NCI-H128 (cell line): Measurements from ENCODE around the gene NOTCH3.

Source experiments
- DNase-seq: peaks from one replicate; lab custom pipeline; 2025; ENCODE audit not compliant: unreplicated experiment; lab: John Stamatoyannopoulos, UW

The NOTCH3 gene

DNA sequence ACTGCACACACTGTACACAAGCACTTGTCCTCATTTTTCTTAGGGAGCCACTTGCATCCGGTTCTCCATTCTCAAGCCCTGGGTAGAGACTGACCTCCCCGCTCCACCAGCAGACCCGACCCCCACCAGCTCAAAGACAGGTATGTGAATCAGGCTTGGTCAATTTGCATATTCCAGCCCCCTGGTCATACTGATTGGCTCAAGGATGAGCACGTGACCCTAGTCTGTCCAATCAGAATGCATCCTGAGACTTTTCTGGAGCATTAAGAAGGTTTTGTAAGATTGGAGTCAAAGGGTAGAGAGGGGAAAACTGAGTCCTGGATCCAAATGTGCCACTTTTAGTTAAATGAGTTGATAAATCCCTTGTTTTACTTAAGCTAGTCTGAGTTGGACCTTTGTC, 34.1 kb downstream of the NOTCH3 start:
- no peak for DNase-seq

DNA sequence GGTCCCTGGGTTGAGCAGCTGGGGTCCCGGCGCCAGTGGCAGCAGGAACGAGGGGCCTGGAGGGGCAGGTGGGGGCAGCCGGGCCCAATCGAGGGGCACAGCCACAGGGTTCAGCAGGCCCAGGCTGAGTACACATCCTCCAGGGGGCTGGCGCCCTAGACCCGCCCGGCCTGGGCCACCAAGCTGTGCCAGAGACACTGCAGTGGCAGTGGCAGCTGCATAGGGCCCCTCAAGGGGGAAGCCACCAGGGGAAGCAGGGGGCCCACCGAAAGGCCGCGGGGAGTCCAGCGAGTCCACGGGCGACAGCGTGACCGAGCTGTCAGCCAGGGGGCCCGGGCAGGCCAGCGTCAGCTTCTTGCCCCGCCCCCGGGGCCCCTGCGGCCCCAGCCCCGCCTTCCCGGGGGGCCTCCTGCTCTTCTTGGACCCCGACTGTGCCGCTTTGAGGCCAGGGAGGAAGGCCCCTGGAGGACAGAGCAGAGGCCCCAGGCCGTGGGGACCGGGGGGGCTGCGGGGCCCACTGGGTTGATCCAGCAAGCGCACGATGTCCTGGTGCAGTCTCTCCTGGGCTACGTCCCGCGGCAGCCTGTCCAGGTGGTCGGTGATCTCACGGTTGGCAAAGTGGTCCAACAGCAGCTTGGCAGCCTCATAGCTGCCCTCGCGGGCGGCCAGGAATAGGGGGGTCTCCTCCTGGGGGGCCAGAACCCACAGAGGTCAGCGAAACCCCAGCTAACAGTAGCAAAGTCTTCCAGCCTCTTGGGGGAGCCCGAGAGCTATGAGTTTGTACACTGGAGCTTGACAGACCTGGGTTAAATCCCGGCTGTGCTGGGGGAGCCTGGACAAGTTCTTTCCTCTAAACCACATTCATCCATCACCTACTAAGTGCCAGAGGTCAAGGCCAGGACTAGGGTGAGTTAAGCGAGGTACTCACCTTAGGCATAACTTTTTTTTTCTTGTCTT, 39.5 kb downstream of the NOTCH3 start:
- DNase-seq, result no peak

DNA sequence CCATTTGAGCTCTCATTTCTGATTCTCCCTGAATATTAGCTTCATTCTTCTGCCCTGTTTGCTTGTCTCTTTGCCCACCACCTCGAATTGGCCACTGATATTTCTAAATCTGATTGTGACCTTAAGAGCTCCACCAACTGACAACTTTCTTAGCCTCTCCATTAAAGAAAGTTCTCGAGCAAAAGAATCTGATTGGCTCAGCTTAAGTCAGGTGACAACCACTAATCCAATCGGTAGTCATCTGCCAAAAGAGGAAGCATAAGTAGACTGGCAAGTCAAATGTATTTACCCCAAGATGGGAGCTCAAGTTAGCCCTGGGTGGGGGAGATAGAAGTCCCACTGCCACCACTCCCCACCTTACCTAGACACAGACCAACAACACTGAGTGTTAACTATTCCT, 41.5 kb downstream of the NOTCH3 start:
- DNase-seq, result no peak

DNA sequence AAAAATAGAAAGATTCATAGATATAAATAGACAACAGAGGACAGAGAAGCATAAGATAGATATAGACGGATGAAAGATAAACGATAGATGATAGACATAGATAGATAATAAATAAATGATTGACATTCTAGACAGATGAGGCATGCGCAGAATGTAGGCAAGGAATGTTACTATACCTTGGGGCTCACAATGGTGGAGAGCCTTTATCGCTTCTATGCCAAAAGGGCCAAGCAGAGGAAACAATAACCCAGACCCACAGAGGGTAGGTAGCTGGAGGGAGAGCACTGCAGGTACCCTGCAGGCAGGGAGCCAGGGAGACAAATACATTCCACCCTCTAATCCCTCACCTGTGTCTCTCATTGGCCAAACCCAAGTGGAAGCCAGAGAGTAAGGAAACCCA, 44.4 kb downstream of the NOTCH3 start:
- DNase-seq, result no peak

DNA sequence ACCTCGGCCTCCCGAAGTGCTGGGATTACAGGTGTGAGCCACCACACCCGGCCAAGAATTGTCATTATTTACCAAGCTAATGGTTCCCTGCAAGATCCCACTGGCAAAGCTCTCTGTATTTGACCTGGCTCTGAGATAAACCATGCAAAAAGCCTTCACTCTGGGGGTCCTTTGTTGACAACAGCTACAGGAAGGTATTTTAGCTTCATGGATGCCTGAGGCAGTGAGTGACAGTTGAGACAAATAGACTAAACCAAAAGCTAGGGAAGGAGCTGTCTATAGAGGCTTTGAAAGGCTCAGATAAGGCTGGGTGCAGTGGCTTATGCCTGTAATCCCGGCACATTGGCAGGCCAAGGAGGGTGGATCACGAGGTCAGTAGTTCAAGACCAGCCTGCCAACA, 45.5 kb downstream of the NOTCH3 start:
- no peak for DNase-seq

DNA sequence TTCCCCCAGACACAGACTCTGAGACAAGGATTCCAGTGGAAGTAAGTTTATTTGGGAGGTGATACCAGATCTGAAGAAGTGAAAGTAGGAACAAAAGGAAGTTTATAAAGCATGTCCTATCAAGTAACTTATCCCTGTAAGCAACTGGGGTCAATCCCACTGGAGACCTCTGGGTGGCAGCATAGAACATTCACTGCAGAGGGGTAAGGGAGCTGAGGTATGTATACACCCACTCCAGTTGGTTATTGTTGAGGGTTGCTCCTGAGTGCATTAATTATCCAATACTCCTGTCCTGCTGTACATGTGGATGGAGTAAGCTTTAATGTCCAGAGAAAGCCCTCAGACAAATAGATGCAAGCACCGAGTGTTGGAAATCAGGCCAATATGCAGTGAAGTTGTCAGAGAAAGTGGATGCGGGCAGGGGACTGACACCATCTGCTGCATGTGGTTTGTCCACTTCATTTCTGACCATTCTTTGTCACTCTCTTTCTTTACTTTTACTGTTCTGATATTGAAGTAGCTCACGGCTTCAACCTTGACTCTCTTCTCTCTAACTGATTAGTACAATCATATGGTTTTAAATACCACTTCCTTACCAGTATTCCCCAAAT, 46.7 kb downstream of the NOTCH3 start:
- no peak for DNase-seq

DNA sequence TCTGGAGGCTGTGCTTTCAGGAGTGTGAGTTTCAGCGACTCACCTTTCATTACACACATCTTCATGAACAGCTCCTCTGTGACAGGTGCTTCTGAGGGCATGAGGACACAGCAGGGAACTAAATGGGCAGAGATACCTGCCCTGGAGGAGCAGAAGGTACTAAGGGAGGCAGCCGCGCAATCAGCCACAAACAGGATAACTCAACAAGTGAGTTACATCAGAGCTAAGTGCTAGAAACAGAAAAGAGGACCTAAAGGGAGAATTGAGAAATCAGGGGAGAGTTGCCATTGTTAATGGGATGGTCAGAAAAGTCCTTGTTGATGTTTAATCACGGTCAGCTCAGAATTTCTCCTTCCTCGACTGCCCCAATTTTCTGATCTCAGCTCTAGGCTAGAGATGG, 51.1 kb downstream of the NOTCH3 start:
- no peak for DNase-seq

DNA sequence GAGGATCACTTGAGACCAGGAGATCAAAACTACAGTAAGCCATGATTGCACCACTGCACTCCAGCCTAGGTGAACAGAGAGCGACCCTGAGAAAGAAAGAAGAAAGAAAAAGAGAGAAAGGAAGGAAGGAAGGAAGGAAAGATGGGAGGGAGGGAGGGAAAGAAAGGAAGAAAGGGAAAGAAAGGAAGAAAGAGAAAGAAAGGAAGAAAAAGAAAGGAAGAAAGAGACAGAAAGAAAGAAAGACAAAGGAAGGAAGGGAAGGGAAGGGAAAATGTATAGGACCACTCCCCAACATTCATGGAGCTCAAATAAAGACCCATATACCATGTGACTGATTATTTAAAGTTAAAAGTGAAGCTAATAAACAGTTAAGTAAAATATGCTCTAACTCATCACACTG, 53.7 kb downstream of the NOTCH3 start:
- no peak for DNase-seq

DNA sequence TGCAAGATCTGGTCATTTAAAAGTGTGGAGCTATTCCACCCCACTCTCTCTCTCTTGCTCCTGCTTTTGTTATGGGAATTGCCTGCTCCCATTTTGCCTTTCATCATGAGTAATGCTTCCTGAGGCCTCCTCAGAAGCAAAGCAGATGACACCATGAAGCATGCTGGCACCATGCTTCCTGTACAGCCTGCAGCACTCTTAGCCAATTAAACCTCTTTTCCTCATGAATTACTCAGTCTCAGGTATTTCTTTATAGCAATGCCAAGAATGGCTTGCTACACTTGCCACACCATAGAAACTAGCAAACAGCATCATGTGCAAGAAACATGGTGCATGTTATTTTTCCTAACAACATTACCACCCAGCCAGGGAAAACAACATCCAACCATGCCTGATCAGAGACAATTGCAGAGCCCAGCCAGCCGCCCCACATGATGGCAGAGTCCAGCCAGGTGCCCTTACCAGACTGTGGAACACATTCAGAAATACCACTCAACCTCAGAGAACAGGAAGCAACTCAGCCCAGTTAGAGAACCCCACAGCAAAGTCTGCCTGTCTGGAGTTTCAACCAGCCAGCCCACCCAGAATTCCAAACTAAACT, 56.6 kb downstream of the NOTCH3 start:
- no peak for DNase-seq

DNA sequence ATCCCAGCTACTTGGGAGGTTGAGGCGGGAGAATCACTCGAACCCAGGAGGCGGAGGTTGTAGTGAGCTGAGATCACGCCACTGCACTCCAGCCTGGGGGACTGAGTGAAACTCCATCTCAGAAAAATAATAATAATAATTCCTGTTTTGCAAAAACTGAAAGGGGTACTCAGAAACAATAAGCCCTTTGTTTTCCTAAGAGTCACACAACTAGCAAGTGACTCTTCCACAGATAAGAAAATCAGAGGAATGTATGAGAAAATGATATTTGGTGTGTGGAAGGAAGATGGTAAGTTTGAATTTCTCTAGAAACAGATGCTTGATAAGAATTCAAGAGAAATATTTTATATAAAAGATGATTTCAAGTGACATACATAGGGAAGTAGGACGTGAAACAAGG, 58.5 kb downstream of the NOTCH3 start:
- no peak for DNase-seq

DNA sequence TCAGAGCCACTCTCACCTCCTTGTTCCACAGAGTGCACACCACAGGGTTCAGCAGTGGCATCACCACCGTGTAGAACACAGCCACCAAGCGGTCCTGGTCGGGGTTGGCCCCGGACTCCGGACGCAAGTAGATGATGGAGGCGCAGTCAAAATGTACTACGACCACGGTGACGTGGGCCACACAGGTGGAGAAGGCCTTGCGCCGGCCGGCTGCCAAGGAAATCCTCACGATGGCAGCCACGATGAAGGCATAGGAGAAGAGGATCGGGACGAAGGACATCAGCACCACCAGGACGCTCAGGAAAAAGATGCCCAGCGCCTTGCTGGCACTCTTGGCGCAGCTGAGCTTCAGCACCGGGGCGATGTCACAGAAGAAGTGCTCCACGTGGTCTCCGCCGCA, 59.7 kb downstream of the NOTCH3 start:
- DNase-seq, result no peak

DNA sequence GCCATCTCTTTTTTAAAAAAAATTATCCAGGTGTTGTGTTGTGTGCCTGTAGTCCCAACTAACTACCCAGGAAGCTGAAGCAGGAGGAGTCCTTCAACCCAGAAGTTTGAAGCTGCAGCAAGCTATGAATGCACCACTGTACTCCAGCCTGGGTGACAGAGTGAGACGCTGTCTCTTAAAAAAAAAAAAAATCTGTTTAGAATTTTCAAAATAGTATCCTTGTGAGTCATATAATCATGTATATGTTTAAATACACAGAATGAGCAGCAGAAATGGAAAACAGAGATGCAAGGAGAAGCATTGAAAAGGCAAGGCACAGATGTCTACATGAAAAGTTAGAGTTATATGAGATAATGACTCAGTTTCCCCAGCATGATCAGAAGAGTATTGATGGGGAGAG, 62.4 kb downstream of the NOTCH3 start:
- no peak for DNase-seq

DNA sequence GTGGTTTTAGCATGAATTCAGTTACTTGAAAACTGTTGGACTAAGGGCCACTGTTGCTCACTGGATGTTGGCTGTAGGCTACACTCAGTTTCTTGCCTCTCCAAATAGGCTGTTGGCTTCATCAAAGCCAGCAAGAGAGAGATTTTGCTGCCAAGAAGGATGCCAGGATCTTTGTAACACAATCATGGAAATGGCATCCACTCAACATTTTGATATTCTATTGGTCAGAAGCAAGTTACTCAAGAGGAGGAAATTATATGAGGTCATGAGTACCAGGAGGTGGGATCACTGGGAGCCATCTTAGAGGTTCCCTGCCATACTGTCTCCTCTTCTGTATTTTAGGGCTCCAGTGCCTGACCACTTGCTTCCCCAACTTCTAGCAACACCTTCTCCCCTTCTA, 63.0 kb downstream of the NOTCH3 start:
- no peak for DNase-seq

DNA sequence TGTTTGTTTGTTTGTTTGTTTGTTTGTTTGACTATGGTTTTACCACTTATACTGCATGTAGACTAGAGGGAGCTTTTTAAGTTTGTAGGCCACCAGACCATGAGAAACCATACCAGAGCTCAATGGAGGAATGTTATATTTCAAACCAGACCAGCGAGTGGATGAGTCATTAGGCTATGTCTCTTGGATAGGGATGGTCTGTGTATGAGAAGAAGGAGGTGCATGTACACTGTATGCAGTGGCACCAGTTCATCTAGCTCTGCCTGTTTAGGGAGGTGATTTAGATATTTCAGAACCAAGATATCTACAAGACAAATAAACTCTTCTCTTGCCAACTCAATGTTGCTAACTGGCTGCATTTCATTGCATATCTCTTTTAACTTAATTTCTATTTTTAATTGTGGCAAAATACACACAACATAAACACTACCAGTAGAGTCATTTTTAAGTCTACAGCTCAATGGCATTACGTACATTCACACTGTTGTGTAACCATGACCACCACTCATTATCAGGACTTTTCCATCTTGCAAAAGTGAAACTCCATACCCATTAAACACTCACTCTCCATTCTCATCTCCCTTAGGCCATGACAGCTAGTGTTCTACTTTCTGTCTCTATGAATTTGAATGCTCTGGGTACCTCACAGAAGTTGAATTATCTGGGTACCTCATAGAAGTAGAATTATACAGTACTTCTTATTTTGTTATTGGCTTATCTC, 64.4 kb downstream of the NOTCH3 start:
- DNase-seq, result no peak

DNA sequence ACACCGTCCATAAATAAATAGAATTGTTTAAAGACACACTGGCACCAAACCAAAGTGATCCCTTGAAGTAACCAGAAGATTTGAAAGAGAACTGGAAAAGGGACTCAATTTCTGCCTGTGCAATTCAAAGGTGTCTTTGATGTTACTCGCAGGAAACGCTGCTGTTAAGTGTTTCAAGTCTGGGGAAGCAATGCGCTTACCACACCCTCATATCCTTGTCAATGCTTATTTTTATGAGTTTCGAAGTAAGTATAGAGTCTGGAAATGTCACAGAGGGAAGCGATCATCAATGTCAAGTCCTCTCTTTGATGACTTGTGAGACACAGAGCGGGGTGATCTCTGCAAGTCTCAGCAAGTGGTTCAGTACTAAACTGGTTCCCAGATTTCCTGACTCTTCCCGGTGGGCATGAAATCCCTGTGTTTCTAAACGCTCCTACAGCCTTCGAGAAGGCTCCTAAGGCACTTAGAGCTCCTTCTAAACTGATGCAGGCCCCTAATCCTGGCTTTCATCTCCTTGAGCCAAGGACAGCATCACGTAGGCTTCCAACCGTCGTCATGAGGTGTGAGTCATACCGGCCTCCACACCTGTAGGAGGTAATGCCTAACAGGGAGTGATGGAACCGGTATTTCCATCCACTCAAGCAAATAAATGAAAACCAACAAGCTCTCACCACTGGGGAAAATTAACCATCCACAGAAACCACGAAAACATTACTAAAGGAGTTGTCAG, 70.8 kb downstream of the NOTCH3 start:
- DNase-seq, result no peak

DNA sequence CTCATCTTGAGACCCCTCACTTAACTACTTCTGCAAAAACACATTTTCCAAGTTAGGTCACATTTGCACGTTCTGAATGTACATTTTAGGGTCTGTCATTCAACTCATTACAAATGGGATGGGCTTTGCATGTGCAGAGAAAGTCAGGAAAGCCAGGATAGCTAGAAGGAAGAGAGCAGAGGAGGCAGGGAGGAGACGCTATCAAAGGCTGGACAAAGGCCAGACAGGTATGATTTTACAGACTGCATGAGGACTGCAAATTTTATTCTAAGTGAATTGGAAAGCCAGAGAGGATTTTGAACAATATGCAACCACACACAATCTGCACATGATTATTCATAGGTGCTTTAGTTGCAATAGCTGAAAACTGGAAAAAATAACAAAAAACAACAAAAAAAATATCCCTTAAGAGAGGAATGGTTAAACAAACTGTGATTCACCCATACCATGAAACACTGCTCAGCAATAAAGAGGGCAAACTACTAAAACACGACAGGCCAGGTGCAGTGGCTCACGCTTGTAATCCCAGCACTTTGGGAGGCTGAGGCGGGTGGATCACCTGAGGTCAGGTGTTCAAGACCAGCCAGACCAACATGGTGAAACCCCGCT, 72.5 kb downstream of the NOTCH3 start:
- DNase-seq, result no peak

DNA sequence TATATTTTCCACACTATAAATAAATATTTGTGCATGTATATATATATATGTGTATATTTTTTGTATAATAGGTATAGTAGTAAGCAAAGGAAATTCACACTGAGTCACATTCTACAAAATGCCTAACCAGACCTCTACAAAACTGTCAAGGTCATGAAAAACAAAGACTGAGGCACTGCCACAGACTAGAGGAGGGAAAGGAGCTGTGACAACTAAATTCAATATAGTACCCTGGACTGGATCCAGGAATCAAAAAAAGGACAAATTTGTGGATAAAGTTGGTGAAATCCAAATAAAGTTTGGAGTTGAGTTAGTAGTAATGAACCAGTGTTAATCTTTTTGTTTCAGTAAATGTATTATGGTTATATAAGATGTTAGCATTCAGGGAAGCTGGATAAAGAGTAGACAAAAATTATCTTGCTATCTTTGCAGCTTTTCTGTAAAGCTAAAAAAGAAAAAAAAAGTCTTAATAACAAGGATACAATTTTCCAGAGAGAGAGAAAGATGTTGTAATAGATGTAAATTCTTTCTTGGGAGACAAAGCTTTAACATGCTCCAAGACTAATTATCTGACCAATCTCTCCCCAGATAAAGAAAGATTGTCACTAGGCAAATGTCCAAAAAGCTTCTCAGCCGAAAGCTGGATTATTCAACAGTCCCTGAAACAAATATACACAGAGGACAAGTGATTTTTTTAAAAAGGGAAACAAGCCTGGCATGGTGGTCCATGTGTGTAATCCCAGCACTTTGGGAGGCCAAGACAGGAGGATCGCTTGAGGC, 74.5 kb downstream of the NOTCH3 start:
- no peak for DNase-seq

DNA sequence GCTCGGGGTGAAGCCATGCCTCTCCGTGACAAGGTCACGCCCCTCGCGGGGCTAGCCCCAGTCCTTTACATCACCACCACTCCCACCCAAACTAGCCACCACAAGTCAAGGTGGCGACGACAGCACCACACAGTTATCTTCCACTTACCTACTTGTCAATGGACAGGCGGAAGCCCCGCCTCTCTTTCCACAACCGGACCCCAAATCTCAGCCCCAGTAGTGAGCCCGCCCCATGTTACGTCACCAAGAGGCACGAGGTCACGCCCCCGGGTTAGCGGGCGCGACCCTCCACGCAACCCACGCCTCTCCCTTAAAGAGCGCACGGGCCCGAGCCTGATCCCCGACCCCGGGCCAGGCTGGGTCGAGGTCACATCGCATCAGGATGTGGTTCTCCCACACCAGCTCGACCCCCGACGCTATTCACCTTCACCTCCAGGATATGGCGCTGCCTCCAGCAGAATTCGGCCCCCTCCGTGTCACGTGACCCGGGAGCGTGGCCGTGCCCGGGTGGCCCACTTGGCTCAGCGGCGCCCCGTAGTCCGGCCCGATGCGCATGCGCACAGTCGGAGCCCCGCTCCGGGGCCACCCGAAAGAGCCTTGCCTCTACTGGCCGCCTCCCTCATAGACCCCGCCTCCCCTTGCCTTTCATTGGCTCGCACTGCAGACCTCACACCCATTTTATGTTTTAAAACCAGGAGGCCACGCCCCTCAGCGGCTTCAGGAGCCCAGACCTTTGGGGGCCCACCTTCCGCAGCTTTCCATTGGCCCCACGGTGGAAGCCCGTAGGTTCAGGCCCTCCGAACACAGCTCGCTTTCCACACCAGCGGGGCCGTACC, 75.3 kb downstream of the NOTCH3 start:
- peak; percentile 76 for DNase-seq
